Trophoblast cell (in vitro differentiated cells and primary cell): Measurements from ENCODE around the gene CPA2.

Experiments used
- DNase-seq, 2 donors: peaks; one replicate each; pipeline ENCODE4 v3.0.0-alpha.2; 2016
- H2AFZ ChIP-seq: 2 replicates; pipeline ENCODE4 v1.6.1; 2013; ENCODE audit warnings: low read length, moderate library complexity, mild to moderate bottlenecking; ENCODE audit not compliant: insufficient read depth, poor library complexity
- H2AK5ac ChIP-seq: 2 replicates; pipeline ENCODE4 v1.6.1; 2013; ENCODE audit warnings: mild to moderate bottlenecking, low read length
- H2BK120ac ChIP-seq: 2 replicates; pipeline ENCODE4 v1.6.1; 2013; ENCODE audit warnings: low read length, mild to moderate bottlenecking, moderate library complexity; ENCODE audit not compliant: insufficient read depth, poor library complexity
- H2BK12ac ChIP-seq: 2 replicates; pipeline ENCODE4 v1.6.1; 2013; ENCODE audit warnings: mild to moderate bottlenecking, low read length, moderate library complexity
- H2BK5ac ChIP-seq: 2 replicates; pipeline ENCODE4 v1.6.1; 2013; ENCODE audit warnings: low read length, low read depth, moderate library complexity, mild to moderate bottlenecking; ENCODE audit not compliant: poor library complexity
- H3K14ac ChIP-seq: 2 replicates; pipeline ENCODE4 v1.6.1; 2013; ENCODE audit warnings: mild to moderate bottlenecking, low read length
- H3K18ac ChIP-seq: 2 replicates; pipeline ENCODE4 v1.6.1; 2013; ENCODE audit warnings: mild to moderate bottlenecking, low read length
- H3K23ac ChIP-seq: 2 replicates; pipeline ENCODE4 v1.6.1; 2013; ENCODE audit warnings: low read length
- H3K27ac ChIP-seq: 2 replicates; pipeline ENCODE4 v1.5.1; 2013; ENCODE audit warnings: low read depth, mild to moderate bottlenecking, inconsistent platforms, low read length, moderate library complexity
- H3K27me3 ChIP-seq: 2 replicates; pipeline ENCODE4 v1.6.1; 2013; ENCODE audit warnings: inconsistent platforms, mild to moderate bottlenecking, low read length, moderate library complexity; ENCODE audit not compliant: insufficient read depth
- H3K36me3 ChIP-seq, 2 experiments: 1 replicate in 1 of 2; 2 replicates in 1 of 2; pipeline ENCODE4 v1.6.1; 2013; ENCODE audit warnings: low read length in 2 of 2, mild to moderate bottlenecking in 2 of 2, moderate library complexity in 1 of 2; ENCODE audit not compliant: insufficient read depth in 2 of 2, control insufficient read depth in 1 of 2
- H3K4ac ChIP-seq: 2 replicates; pipeline ENCODE4 v1.6.1; 2013; ENCODE audit warnings: low read depth, mild to moderate bottlenecking, low read length, moderate library complexity
- H3K4me1 ChIP-seq, 2 experiments: 1 replicate in 1 of 2; 2 replicates in 1 of 2; pipeline ENCODE4 v1.6.1; 2013; ENCODE audit warnings: low read length in 2 of 2, mild to moderate bottlenecking in 2 of 2, moderate library complexity in 1 of 2; ENCODE audit not compliant: insufficient read depth in 2 of 2, control insufficient read depth in 1 of 2
- H3K4me2 ChIP-seq: 2 replicates; pipeline ENCODE4 v1.6.1; 2013; ENCODE audit warnings: inconsistent platforms, mild to moderate bottlenecking, low read length, moderate library complexity
- H3K4me3 ChIP-seq: 2 replicates; pipeline ENCODE4 v1.5.1; 2013; ENCODE audit warnings: mild to moderate bottlenecking, low read depth, low read length, inconsistent platforms
- H3K79me1 ChIP-seq: one replicate; pipeline ENCODE4 v1.6.1; 2013; ENCODE audit warnings: low read length
- H3K79me2 ChIP-seq: 2 replicates; pipeline ENCODE4 v1.6.1; 2013; ENCODE audit warnings: low read length, mild to moderate bottlenecking; ENCODE audit not compliant: control insufficient read depth, insufficient read depth, poor library complexity
- H3K9ac ChIP-seq: 2 replicates; pipeline ENCODE4 v1.6.1; 2013; ENCODE audit warnings: mild to moderate bottlenecking, low read length
- H3K9me3 ChIP-seq: 2 replicates; pipeline ENCODE4 v1.6.1; 2013; ENCODE audit warnings: low read depth, mild to moderate bottlenecking, control low read depth, inconsistent platforms, low read length; ENCODE audit not compliant: insufficient read depth
- H4K12ac ChIP-seq: 2 replicates; pipeline ENCODE4 v1.6.1; 2013; ENCODE audit warnings: low read depth, mild to moderate bottlenecking, low read length, moderate library complexity
- H4K8ac ChIP-seq: 2 replicates; pipeline ENCODE4 v1.6.1; 2013; ENCODE audit warnings: low read depth, mild to moderate bottlenecking, low read length, moderate library complexity
- H4K91ac ChIP-seq: one replicate; pipeline ENCODE4 v1.6.1; 2013; ENCODE audit warnings: low read depth, mild to moderate bottlenecking, low read length, moderate library complexity
- WGBS: extraction: QIAGEN DNeasy Blood & Tissue Kit; methylation state at CpG from one replicate; pipeline ENCODE4 v1.1.7; 2013; ENCODE audit warnings: missing lambda C conversion rate; ENCODE audit not compliant: insufficient read length, insufficient coverage; ENCODE audit errors: extremely low coverage; 5-methylcytosine and 5-hydroxymethylcytosine counted together

The CPA2 gene

GRCh38 chr7:130332259-130333053, 65.8 kb downstream of the CPA2 start:
- Histone ChIP-seq H4K8ac (no peak overlapping the region), H2AK5ac (no peak overlapping the region), H2BK5ac (no peak overlapping the region), H4K12ac (no peak overlapping the region), H3K23ac (no peak overlapping the region), H3K9ac (no peak overlapping the region), H2AFZ (no peak overlapping the region), H3K79me1 (no peaks in the 10 kb centered on the region), H3K14ac (no peak overlapping the region), H4K91ac (no peak overlapping the region), H2BK120ac (no peak overlapping the region), H3K4ac (no peak overlapping the region), H3K9me3 (no peaks in the 10 kb centered on the region), H3K4me1 (no peaks in the 10 kb centered on the region), H3K27me3 (no peaks in the 10 kb centered on the region), H2BK12ac (no peak overlapping the region), H3K36me3 (no peaks in the 10 kb centered on the region), H3K4me2 (no peak overlapping the region), H3K27ac (no peak overlapping the region), H3K79me2 (no peaks in the 10 kb centered on the region), H3K18ac (no peak overlapping the region), H3K4me3 (no peak overlapping the region)
- WGBS: no CpG with 5 or more reads among the region's 4 CpGs
- peak in 1 of 2 donors; percentile 1 for DNase-seq

DNA sequence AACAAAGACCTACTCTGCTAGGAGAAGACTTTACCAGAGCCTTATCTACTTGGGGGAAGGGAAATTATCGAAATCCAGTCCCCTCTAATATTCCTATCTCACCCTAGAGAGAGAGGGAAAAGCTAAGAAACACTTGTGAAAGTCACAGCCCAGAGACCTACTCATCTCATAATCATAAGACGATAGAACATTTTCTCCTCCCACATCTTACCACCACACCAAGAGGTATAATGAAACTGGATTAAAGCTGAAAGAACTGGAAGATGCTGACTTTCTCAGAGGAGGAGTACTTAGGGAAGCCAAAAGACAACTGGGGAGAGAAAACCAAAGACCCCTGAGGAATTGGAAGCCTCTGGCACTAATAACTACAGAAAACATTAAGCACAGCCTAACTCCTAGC, 67.2 kb downstream of the CPA2 start:
- no peak overlapping the region for H2BK5ac ChIP-seq
- no peak overlapping the region for H3K14ac ChIP-seq
- DNase-seq: no peak
- H2AK5ac ChIP-seq: no peak overlapping the region
- no peak overlapping the region for H2AFZ ChIP-seq
- H4K91ac ChIP-seq: no peak overlapping the region
- H4K12ac ChIP-seq: no peak overlapping the region
- H3K79me1 ChIP-seq: no peaks in the 10 kb centered on the region
- H3K4me1 ChIP-seq: no peaks in the 10 kb centered on the region
- no peak overlapping the region for H3K4me2 ChIP-seq
- H4K8ac ChIP-seq: no peak overlapping the region
- H3K23ac ChIP-seq: no peak overlapping the region
- H3K36me3 ChIP-seq: no peaks in the 10 kb centered on the region
- H3K27me3 ChIP-seq: no peaks in the 10 kb centered on the region
- no peak overlapping the region for H3K9ac ChIP-seq
- H3K79me2 ChIP-seq: no peaks in the 10 kb centered on the region
- H3K4me3 ChIP-seq: no peak overlapping the region
- no peak overlapping the region for H2BK12ac ChIP-seq
- no peak overlapping the region for H3K4ac ChIP-seq
- H3K27ac ChIP-seq: no peak overlapping the region
- no peak overlapping the region for H2BK120ac ChIP-seq
- no CpG with 5 or more reads among the region's 2 CpGs for WGBS
- H3K18ac ChIP-seq: no peak overlapping the region
- no peaks in the 10 kb centered on the region for H3K9me3 ChIP-seq

- DNase-seq: no peak
- H3K27me3 ChIP-seq: no peaks in the 10 kb centered on the region
- WGBS: no CpG with 5 or more reads among the region's 6 CpGs
Observed at GRCh38 chr7:130334274-130334673, 67.6 kb downstream of the CPA2 start.

DNA sequence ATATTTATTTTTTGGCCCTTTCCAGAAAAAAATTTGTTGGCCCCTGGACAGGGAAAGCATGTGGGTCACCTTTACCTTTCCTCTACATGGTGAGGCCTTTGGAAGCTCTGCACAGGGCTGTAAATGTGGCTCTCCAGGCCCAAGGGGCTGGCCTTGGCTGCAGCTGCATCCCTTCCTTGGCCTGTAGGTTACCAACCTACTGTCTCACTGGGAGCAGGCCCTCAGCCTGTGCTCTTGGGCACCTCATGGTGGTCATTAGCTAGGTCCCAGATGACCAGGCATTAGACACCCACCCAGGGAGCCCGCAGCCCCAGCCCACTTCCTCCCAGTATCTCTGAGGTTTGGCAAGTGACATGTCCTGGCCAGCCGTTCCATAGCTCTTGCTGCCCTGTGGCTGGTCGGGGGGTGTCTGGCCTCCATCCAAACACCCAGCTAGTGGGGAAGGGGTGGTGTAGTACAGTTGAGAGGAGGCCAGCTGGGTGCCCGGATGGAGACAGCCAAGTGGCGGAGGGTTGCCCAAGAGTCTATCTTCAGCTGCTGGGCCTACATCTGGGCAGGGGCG, 70.8 kb downstream of the CPA2 start:
- no peak overlapping the region for H3K23ac ChIP-seq
- no peak overlapping the region for H2BK12ac ChIP-seq
- no peak overlapping the region for H3K18ac ChIP-seq
- no peak overlapping the region for H2AK5ac ChIP-seq
- no peaks in the 10 kb centered on the region for H3K79me1 ChIP-seq
- no peak overlapping the region for H4K12ac ChIP-seq
- WGBS: no CpG with 5 or more reads among the region's 6 CpGs
- peak overlapping the region; percentile 10 for H3K4me3 ChIP-seq
- no peak overlapping the region for H4K8ac ChIP-seq
- H3K27ac ChIP-seq: no peak overlapping the region
- H3K9ac ChIP-seq: no peak overlapping the region
- no peak overlapping the region for H3K4me2 ChIP-seq
- no peak overlapping the region for H2BK120ac ChIP-seq
- no peaks in the 10 kb centered on the region for H3K36me3 ChIP-seq
- no peak overlapping the region for H4K91ac ChIP-seq
- no peaks in the 10 kb centered on the region for H3K27me3 ChIP-seq
- no peaks in the 10 kb centered on the region for H3K79me2 ChIP-seq
- no peak overlapping the region for H3K14ac ChIP-seq
- no peak overlapping the region for H2AFZ ChIP-seq
- no peaks in the 10 kb centered on the region for H3K9me3 ChIP-seq
- no peak overlapping the region for H2BK5ac ChIP-seq
- H3K4ac ChIP-seq: no peak overlapping the region
- H3K4me1 ChIP-seq: no peaks in the 10 kb centered on the region
- DNase-seq: no peak

More at GRCh38 chr7:130334274-130334673, 67.6 kb downstream of the CPA2 start:
- H2AFZ ChIP-seq: no peak overlapping the region
- no peak overlapping the region for H4K8ac ChIP-seq
- no peaks in the 10 kb centered on the region for H3K79me1 ChIP-seq
- no peak overlapping the region for H3K4ac ChIP-seq
- H3K4me1 ChIP-seq: no peaks in the 10 kb centered on the region
- H4K91ac ChIP-seq: no peak overlapping the region
- no peak overlapping the region for H2AK5ac ChIP-seq
- H2BK120ac ChIP-seq: no peak overlapping the region
- no peak overlapping the region for H2BK5ac ChIP-seq
- no peak overlapping the region for H3K4me2 ChIP-seq
- H3K9me3 ChIP-seq: no peaks in the 10 kb centered on the region
- no peak overlapping the region for H3K18ac ChIP-seq
- no peak overlapping the region for H2BK12ac ChIP-seq
- H3K9ac ChIP-seq: no peak overlapping the region
- H3K27ac ChIP-seq: no peak overlapping the region
- H4K12ac ChIP-seq: no peak overlapping the region
- no peak overlapping the region for H3K14ac ChIP-seq
- H3K79me2 ChIP-seq: no peaks in the 10 kb centered on the region
- H3K23ac ChIP-seq: no peak overlapping the region
- H3K4me3 ChIP-seq: no peak overlapping the region
- H3K36me3 ChIP-seq: no peaks in the 10 kb centered on the region
